Measurements from ENCODE around the gene HOXA5. TPM values are rescaled to one million over a fixed set of nuclear protein-coding genes. Genes with fewer than 3 reads are reported as not detected.

HOXA5 gene
- total RNA-seq, 1 donor: 5.8 TPM

- no peak for TF ChIP-seq CTCF (IDR thresholded peaks at IDR 0.05; ENCODE audit: extremely low read depth, low read depth, low read length)
- Histone ChIP-seq H3K27me3 (ENCODE audit: insufficient read depth, low read length) (no peaks in the 10 kb centered on the region), H2AFZ (ENCODE audit: low read length) (no peak overlapping the region), H3K4me2 (ENCODE audit: insufficient read depth, low read length) (peak overlapping the region; percentile 99), H3K4me3 (ENCODE audit: insufficient read depth, low read length) (peak overlapping the region; percentile 75), H3K36me3 (ENCODE audit: insufficient read depth, low read length) (peaks cover 8% of the 10 kb centered on the region), H4K20me1 (ENCODE audit: insufficient read depth, low read length) (no peaks in the 10 kb centered on the region), H3K4me1 (ENCODE audit: insufficient read depth, low read length) (peaks cover 71% of the 10 kb centered on the region), H3K9me3 (ENCODE audit: low read depth, low read length) (no peaks in the 10 kb centered on the region), H3K27ac (ENCODE audit: low read depth, low read length) (peak overlapping the region; percentile 76), H3K79me2 (ENCODE audit: insufficient read depth, low read length) (peaks cover 98% of the 10 kb centered on the region)
- DNase-seq (ENCODE audit: insufficient read length, low spot score, missing footprints): peak; percentile 88
Observed at GRCh38 chr7:27179030-27179429, 35.5 kb upstream of the HOXA5 start.

GRCh38 chr7:27178366-27178765 lies 34.9 kb upstream of the HOXA5 start:
- H3K36me3 ChIP-seq (ENCODE audit: insufficient read depth, low read length): peaks cover 8% of the 10 kb centered on the region
- H3K9me3 ChIP-seq (ENCODE audit: low read depth, low read length): no peaks in the 10 kb centered on the region
- no peaks in the 10 kb centered on the region for H4K20me1 ChIP-seq (ENCODE audit: insufficient read depth, low read length)
- H3K27ac ChIP-seq (ENCODE audit: low read depth, low read length): peak overlapping the region; percentile 76
- TF ChIP-seq CTCF (IDR thresholded peaks at IDR 0.05; ENCODE audit: extremely low read depth, low read depth, low read length): no peak
- H3K4me1 ChIP-seq (ENCODE audit: insufficient read depth, low read length): peaks cover 71% of the 10 kb centered on the region
- H3K27me3 ChIP-seq (ENCODE audit: insufficient read depth, low read length): no peaks in the 10 kb centered on the region
- peaks cover 98% of the 10 kb centered on the region for H3K79me2 ChIP-seq (ENCODE audit: insufficient read depth, low read length)
- peak; percentile 93 for DNase-seq (ENCODE audit: insufficient read length, low spot score, missing footprints)
- no peak overlapping the region for H2AFZ ChIP-seq (ENCODE audit: low read length)
- H3K4me2 ChIP-seq (ENCODE audit: insufficient read depth, low read length): peak overlapping the region; percentile 99
- H3K4me3 ChIP-seq (ENCODE audit: insufficient read depth, low read length): peak overlapping the region; percentile 75

- no peak for TF ChIP-seq CTCF (IDR thresholded peaks at IDR 0.05; ENCODE audit: extremely low read depth, low read depth, low read length)
- no peaks in the 10 kb centered on the region for H3K9me3 ChIP-seq (ENCODE audit: low read depth, low read length)
- no peak for DNase-seq (ENCODE audit: insufficient read length, low spot score, missing footprints)
- H2AFZ ChIP-seq (ENCODE audit: low read length): no peak overlapping the region
- no peaks in the 10 kb centered on the region for H3K27me3 ChIP-seq (ENCODE audit: insufficient read depth, low read length)
- peak overlapping the region; percentile 75 for H3K4me3 ChIP-seq (ENCODE audit: insufficient read depth, low read length)
- H3K79me2 ChIP-seq (ENCODE audit: insufficient read depth, low read length): peaks cover 98% of the 10 kb centered on the region
- H3K4me2 ChIP-seq (ENCODE audit: insufficient read depth, low read length): peak overlapping the region; percentile 99
- no peaks in the 10 kb centered on the region for H4K20me1 ChIP-seq (ENCODE audit: insufficient read depth, low read length)
- H3K27ac ChIP-seq (ENCODE audit: low read depth, low read length): peak overlapping the region; percentile 76
- peaks cover 69% of the 10 kb centered on the region for H3K4me1 ChIP-seq (ENCODE audit: insufficient read depth, low read length)
- H3K36me3 ChIP-seq (ENCODE audit: insufficient read depth, low read length): peaks cover 8% of the 10 kb centered on the region
Observed at GRCh38 chr7:27177795-27178320, 34.4 kb upstream of the HOXA5 start.

- H3K27me3 ChIP-seq (ENCODE audit: insufficient read depth, low read length): no peaks in the 10 kb centered on the region
- H3K9me3 ChIP-seq (ENCODE audit: low read depth, low read length): no peaks in the 10 kb centered on the region
- peak; percentile 83 for DNase-seq (ENCODE audit: insufficient read length, low spot score, missing footprints)
- peak overlapping the region; percentile 20 for H2AFZ ChIP-seq (ENCODE audit: low read length)
- peak overlapping the region; percentile 99 for H3K4me2 ChIP-seq (ENCODE audit: insufficient read depth, low read length)
- peaks cover 3% of the 10 kb centered on the region for H3K36me3 ChIP-seq (ENCODE audit: insufficient read depth, low read length)
- peaks cover 5% of the 10 kb centered on the region for H4K20me1 ChIP-seq (ENCODE audit: insufficient read depth, low read length)
- peak overlapping the region; percentile 76 for H3K27ac ChIP-seq (ENCODE audit: low read depth, low read length)
- peak overlapping the region; percentile 75 for H3K4me3 ChIP-seq (ENCODE audit: insufficient read depth, low read length)
- H3K79me2 ChIP-seq (ENCODE audit: insufficient read depth, low read length): peaks cover 98% of the 10 kb centered on the region
- TF ChIP-seq CTCF (IDR thresholded peaks at IDR 0.05; ENCODE audit: extremely low read depth, low read depth, low read length): no peak
- H3K4me1 ChIP-seq (ENCODE audit: insufficient read depth, low read length): peaks cover 62% of the 10 kb centered on the region
Observed at GRCh38 chr7:27176962-27177794, 33.7 kb upstream of the HOXA5 start.

Data from osteoblast (primary cell).